GM21529 (cell line): ENCODE data around the gene RAB8A.
"Not testable (repeated sequence)": the region's sequence is repeated elsewhere in the genome, so short reads cannot be mapped to it uniquely, and the experiment has no call there.

Experiments used
- ATAC-seq: cut with Tn5 transposase; IDR thresholded peaks from one replicate; pipeline ENCODE4 v1.9.1; 2021; ENCODE audit not compliant: unreplicated experiment

RAB8A gene

DNA sequence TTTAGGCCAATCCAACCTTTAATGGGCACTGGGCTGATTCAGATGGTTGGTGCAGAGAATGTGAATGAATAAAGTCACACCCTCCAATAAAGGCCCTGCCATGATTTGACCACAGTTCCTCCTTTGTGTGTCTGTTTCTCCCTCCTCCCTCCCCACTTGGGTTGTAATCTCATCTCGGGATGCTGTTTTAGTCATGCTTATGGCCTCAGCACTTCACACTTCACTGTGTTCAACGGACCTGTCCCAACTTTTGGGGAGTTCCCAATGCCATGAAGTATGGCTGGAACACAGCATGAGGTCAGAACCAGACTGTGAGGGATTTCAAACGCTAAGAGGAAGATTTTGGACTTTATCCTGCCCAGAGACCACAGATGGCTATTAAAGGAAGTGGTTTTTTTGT, 5.6 kb upstream of the RAB8A start:
- ATAC-seq, result no peak

DNA sequence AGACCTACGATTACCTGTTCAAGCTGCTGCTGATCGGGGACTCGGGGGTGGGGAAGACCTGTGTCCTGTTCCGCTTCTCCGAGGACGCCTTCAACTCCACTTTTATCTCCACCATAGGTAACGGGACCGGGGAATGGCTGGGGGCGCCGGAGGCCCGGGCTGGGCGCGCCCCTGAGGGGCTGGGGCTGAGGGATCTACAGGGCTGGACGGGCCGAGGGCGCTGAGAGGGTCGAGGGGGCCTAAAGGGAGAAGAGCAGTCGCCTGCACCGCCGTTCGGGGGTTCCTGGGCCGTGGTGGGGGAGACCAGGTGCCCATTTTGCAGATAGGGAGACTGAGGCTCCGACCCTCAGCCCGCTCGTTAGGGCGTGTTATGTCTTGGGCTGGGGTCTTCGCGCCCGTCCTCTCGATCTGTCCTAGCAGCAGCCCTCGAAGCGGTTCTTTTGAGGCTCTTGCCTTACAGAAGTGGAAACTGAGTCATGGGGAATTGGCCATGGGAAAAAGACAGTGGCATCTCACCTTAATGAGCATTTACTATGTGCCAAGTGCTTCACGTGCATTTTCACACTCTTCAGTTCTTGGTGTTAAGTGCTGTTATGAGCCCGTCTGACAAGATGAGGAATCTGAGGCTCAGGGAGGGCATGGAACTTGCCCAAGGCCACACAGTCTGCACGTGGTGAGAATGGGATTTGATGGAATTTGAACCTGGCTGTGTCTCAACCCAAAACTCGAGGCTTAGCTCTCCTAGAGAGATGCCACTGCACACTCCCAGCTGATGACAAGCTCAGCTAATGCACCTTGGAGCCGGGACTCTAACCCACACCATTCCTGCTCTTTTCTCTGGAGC, 442 bp downstream of the RAB8A start:
- no peak for ATAC-seq

DNA sequence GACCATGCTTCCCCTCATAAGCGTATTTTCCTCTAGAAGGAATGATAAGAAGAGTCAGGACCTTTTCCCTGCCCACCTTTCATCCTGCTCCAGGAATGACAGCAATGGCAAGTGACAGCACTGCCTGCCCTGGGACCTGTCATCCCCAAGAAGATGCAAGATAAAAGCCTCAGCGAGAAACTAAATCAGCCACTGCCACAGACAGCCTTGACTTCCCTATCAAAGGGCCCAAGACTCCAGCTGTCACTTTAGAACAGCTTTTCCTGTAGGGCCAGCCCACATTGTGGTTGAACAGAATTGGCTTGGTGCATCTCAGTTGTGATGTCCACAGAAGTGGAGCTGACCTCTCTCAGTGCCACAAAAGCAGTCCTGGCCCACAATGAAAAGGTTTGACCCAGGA, 1.1 kb downstream of the RAB8A start:
- no peak for ATAC-seq

DNA sequence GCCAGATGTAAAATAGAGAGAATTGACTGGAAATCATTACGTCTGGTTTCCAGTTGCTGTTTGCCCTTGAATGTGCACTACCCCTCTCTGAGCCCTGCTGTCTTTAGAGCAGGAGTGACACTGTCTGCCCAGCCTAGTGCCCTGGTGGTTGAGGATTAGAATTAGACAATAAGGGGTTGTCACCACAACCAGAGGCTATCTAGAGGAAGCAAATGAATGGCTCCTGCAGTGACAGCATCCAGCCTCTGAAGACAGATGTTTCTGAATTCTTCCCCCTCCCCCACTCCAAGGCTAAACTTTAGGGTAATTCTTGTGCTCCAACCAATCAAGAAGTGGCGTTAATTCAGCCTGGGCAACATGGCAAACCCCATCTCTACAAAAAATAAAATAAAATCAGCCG, 2.0 kb downstream of the RAB8A start:
- no peak for ATAC-seq

DNA sequence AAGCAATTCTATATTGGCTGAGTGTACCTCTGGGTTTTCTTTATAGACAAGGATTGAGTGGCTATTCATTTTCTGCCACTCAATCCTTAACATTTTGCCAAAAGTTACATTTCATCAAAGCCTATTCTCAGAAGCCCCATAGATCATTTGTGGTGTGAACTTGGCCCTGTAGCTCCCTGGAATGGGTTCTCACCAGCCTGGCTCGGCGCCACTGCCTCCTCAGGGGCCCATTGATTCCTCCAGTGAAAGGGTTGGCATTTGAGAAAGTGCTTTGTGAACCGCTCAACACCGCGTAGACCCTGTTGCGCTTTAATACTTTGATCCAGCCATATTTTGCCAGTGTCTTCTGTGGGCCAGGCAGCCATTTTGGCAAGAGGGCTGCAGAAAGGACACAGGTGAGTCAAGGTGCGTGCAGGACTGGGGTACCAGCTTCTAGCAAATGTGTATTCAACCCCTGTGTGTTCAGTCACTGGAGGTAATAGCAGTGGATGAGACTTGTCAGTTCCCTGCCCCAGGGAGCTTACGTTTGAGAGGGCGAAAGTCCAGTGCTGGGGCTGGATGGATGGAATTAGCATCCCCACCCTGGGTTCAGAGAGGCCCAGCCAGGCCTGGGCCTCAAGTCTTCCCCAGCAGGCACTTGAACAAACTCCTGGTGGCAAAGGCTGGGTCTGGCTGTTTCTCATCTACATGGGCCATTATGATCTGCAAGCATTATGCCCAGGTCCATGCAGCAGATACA, 3.8 kb downstream of the RAB8A start:
- no peak for ATAC-seq

DNA sequence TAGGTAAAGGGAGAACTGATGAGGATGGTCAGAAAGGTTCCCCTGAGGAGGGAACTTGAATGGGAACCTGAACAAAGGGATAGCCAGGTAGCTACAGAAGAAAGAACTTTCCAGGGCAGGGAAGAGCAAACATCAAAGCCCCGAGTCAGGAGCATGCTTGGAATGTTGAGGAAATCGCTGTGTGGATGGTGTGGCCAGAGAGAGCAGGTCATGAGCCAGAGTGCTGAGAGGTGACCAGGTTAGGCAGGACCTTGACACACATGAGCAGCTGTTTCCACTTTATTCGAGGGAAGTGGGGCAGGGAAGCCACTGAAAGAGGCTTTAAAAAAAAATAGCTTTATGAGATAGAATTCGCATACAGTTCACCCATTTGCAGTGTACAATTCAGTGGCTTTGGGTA, 4.4 kb downstream of the RAB8A start:
- no peak for ATAC-seq

DNA sequence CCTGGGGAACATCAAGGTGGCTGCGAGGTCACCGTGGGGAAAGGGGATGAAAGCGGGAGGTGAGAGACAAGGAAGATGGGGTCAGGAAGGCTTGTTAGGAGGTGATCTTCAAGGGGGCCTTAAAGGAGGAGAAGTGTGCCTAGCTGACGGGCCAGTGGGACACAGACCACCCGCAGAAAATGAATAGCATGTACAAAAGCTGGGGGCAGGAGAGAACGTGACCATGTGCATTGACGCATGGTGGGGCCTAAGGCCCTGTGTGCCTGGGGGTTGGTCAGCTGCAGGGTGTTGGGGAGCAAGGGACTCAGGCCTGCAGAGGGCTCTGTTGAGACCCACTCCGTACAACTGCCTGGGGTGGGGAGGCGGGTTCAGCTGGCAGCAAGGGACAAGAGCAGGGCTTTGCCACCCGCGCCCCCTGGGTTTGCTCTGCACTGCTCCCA, 5.9 kb downstream of the RAB8A start:
- no peak for ATAC-seq

DNA sequence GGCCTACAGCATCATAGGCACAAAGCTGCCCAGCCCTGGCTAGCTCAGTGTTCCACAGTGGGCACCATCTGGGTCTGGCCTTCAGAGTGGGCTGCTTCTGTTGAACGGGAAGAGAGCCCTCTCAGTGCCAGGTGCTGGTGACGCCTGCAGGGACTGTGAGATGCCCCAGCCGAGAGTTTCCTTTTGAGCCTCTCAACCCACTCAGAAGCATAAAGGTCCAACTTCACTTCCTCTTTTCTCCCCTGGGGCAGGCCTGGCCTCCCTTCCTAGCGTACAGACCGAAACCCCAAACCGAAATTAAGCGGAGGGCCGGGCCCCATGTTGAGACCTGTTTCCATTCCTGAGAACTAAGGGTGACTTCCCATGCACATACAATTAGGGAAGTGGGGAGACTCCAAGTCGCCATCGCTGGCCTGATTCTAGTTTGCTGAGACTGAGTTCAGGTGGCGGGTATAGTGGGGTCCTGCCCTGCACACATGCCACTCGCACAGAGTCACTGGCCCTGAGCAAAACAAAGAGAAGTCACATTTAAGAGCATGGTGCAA, 6.9 kb downstream of the RAB8A start:
- peak; percentile 78 for ATAC-seq

DNA sequence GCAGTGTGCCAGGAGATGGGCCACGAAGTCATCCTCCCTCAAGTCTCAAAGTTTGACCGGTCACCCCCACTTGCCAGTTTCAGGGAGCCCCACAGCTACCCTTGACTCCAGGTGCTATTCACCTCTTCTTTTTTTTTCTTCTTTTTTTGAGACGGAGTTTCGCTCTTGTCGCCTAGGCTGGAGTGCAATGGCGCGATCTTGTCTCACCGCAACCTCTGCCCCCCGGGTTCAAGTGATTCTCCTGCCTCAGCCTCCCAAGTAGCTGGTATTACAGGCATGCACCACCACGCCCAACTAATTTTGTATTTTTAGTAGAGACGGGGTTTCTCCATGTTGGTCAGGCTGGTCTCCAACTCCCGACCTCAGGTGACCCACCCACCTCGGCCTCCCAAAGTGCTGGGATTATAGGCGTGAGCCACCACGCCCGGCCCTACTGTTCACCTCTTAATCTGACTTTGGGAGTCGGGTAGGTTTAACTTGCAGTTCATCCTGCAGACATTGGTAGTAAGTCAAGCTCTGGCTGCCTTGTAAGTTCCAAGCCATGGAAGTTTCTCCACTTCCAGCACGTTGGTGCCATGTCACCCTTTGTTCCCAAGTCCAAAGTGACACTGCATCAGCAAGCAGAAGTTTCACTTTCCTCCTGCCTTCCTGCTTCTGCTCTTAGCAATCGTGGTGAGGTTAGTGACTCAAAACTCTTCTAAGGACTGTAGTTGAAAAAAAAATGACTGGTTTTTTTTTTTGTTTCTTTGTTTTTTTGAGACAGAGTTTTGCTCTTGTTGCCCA, 7.6 kb downstream of the RAB8A start:
- not testable (repeated sequence) for ATAC-seq

DNA sequence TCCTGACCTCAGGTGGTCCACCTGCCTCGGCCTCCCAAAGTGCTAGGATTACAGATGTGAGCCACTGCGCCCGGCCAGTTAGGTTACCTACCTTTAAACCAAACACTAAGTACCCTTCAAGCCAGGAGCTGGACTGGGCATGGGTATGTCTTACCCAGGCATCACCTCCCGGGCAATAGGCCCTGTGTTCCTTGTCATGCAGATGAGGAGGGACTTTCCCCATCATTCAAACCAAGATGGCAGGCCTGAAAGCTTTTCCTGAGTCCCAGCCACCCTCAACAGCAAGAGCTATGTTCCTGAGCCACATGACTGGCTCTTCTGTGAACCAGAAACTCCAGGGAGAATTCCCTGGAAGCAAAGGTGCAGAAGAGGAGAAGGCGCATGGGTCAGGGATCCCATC, 9.5 kb downstream of the RAB8A start:
- no peak for ATAC-seq

DNA sequence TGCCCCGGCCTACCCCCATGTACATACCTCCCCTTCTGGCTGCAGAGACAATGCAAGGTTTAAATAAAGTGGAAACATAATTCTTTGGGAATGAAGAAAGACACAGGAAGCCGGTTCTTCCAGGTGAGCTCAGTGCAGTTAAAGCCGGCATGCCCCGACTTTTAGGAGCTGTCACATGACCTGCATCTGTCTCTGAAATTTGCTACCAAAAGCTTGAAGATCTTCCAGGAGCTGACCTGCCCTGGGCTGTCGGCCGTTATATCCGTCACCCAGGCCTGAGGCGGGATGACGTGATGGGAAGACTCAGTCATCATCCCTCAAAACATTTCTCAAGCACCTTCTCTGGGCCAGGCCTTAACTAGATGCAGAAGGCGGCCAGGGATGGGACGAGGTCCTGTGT, 10.3 kb downstream of the RAB8A start:
- ATAC-seq, result no peak

DNA sequence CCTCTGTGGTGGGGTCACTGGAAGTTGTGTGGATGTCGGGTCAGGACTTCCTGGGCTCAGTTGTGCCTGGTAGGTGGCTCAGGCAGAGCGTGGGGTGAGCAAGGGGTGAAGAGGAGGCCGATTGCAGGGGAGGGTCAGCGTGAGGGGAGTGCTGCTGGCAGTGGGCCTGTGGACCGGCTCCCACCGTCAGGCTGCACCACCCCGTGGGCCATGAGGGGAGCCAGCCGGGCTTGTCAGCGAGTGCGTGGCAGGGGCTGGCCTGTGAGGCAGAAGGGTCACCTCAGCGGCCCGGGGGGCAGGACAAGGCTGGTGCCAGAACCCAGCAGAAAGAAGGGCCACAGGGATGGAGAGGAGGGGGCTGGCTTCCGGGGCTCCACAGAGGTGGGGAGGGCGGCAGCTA, 13.3 kb downstream of the RAB8A start:
- ATAC-seq, result no peak

DNA sequence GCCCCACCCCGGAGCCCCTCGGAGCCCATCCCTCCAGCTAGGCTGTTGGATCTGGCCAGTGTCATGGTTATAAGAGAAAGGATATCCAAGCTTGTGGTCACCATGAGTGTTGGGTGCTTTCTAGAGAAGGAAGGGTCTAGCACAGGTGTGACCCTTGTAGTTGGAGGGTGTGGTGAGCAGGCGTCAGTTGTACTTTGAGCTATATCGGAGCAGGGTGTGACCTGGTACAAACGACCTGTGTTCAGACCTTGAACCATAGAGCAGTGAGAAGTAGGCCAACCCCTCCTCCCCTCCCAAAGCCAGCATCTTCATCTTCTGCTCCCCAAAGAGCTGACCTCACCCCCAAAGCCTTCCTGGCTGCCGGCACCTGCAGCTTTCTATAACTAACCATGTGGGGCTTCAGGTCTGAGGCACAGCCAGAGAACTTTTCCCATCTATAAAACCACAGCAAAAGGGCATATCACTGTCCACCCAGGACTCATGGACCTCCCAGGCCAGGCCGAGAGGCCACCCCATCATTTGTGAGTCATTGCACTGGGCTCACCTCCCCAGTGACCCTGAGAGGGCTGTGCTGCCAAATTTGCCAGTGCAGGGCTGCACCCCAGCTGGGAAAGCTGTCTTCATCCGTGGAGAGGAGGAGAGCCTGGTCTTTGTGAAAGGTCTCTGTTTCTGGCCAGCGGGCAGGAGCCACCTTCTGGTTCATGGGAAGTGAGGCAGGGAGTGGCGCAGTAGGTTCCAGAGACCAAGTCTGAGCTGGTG, 14.2 kb downstream of the RAB8A start:
- ATAC-seq, result no peak

DNA sequence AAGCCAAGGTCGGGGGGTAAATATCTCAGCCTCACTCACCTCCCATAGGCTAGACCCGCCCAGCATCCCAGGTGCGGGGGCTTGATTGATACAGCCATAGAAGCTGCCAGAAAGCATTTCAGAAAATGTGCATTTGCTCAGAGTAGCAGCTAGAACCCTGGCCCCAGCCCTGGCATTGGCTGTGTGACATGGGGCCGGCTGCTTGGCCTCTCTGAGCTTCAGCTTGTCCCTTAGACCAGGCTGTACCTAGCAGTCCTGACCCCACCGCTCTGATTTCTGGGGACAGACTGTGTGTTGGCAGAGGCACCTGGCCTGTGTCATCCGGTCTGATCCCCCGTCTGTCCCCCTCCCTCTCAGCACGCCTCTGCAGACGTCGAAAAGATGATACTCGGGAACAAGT, 15.4 kb downstream of the RAB8A start:
- ATAC-seq, result no peak

DNA sequence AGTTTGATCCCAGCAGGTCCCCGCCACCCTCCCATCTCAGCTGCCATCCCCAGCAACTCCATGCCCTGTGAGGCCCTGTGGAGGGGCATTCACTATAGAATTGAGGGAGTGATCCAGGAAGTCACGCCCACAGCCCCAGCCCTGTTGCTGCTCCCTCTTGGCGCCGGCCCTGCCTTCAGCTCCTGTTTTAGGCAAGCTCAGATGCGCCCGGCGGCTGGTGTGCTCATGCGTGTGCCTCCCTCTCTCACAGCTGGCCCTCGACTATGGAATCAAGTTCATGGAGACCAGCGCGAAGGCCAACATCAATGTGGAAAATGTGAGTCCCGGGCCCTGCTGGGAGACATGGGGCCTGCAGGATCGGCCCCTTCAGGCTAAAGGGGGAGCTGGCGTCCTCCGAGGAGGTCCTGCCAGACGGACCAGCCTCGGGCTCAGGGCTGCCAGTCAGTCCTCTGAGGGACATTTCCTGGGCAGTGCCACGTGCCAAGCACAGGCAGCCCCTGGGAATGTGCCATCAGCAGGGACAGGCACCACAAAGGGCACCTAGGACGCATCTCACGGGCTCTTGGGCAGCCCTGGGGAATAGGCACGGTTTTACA, 16.2 kb downstream of the RAB8A start:
- ATAC-seq, result no peak

DNA sequence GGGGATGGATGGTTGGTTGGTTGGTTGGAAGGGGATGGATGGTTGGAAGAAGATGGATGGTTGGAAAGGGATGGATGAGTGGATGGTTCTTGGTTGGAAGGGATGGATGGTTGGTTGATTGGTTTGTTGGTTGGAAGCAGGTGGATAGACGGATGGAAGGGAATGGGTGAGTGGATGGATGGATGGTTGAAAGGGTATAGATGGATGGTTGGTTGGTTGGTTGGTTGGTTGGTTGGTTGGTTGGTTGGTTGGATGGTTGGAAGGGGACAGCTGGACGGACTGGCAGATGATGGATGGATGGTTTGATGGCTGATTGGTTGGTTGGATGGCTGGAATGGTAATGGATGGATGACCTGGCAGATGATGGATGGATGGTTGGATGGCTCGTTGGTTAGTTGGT, 20.0 kb downstream of the RAB8A start:
- ATAC-seq, result no peak

DNA sequence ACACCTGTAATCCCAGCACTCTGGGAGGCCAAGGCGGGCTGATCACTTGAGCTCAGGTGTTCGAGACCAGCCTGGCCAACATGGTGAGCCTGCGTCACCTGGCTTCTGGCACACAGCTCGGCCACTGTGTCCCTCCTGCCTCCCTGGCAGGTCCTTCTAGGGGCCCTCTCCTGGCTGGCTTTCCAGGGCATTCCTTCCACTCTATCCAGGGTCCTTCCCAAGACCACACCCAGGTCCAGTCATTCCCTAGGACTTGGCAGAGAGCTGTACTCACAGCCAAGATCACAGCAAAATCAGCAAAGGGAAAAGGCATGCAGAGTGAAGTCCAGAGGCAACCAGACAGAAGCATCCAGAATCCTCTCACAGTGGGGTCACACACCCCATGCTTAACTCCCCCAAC, 22.1 kb downstream of the RAB8A start:
- no peak for ATAC-seq

DNA sequence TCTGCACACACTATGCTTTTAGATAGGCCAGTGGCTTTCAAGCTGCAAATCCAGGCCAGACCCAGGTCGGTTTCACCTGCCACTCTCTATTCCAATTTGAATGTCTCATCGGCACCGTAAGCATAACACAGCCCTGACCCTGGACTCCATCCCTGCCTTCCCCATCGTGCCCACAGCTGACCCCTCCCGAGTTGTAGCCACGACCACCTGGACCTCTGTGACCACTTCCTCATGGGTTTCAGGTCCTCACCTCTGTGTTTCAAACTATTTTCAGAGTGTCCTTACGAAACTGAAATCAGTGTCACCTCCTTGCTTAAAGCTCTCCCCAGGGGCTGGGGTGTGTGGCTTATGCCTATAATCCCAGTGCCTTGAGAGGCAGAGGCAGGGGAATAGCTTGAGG, 22.8 kb downstream of the RAB8A start:
- peak; percentile 53 for ATAC-seq

DNA sequence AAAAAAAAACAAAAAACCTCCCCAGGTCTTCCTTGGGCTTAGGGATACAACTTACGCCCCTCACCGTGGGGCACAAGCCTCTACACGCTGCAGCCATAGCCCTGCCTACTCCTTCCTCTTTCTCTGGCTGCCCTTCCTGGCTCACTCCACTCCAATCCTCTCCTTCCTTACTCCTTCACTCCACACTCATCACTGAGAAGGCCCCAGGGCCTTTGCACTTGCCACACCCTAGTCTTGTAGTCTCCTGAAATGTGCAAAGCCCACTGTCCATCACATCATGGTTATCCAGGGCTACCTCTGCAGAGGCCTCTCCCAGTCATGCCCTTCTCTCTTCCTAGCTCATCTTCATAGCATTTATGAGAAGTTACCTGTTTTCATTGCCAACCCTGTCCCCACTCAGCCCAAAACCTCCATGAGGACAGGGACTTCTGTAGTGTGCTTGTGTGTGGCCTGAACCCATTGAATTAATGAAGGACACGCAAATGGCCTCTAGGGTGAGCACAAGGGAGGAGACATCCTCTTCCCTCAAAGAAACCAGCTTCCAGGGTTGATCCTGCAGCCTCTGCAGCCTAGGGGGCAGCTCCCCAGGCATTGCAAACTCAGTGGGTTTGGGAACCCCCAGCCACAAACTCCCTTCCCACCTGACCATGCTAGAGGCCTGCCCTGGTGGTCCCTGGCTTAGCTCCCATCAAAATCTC, 23.9 kb downstream of the RAB8A start:
- no peak for ATAC-seq
